Measurements from ENCODE around the gene FTH1. TPM values are rescaled to one million over a fixed set of nuclear protein-coding genes. Genes with fewer than 3 reads are reported as not detected.
A peak's percentile ranks its signal among the peaks of the same experiment; 100 is the strongest.

Gene FTH1
- total RNA-seq, 1 experiment from 2014 or later: 3,345 TPM

GRCh38 chr11:61999141-61999975 is 31.9 kb upstream of the FTH1 start:
- TF ChIP-seq REST (IDR thresholded peaks at IDR 0.05; ENCODE audit: low read depth) (no peak), RAD21 (IDR thresholded peaks at IDR 0.05; ENCODE audit: low read depth) (no peak), SP1 (IDR thresholded peaks at IDR 0.05; ENCODE audit: low read depth) (no peak), SRF (IDR thresholded peaks at IDR 0.05; ENCODE audit: low read depth) (peak; percentile 75), CBX3 (IDR thresholded peaks at IDR 0.05; ENCODE audit: low read depth) (peak; percentile 95), SIN3A (IDR thresholded peaks at IDR 0.05; ENCODE audit: low read depth) (no peak), ATF3 (IDR thresholded peaks at IDR 0.05) (no peak), YY1 (IDR thresholded peaks at IDR 0.05; ENCODE audit: extremely low read depth, insufficient replicate concordance, low read depth, low read length) (no peak), ZBTB33 (IDR thresholded peaks at IDR 0.05; ENCODE audit: extremely low read depth, insufficient replicate concordance, low read length) (no peak), CEBPB (IDR thresholded peaks at IDR 0.05; ENCODE audit: low read depth) (peak; percentile 41; the same call in 1 of the 2 replicates)
- Histone ChIP-seq H3K79me2 (ENCODE audit: insufficient read depth, low read length) (no peaks in the 10 kb centered on the region), H3K27ac (ENCODE audit: low read depth, low read length) (peak overlapping the region; percentile 11; the same call in 1 of the 2 replicates), H3K4me2 (ENCODE audit: low read length) (no peak overlapping the region), H3K4me3 (replicated peaks in 1 of 2; ENCODE audit: low read depth in 1 of 2, low read length in 2 of 2) (no peak overlapping the region), H3K9me3 (ENCODE audit: control insufficient read depth in 1 of 2, insufficient read depth in 1 of 2, low read depth in 1 of 2, low read length in 2 of 2) (peaks cover 0 to 7% of the 10 kb centered on the region in 2 experiments; a peak in 1 of 4 replicates), H3K36me3 (ENCODE audit: control insufficient read depth in 1 of 2, insufficient read depth in 2 of 2, low read length in 2 of 2) (no peaks in the 10 kb centered on the region), H4K20me1 (ENCODE audit: insufficient read depth) (no peaks in the 10 kb centered on the region), H2AFZ (ENCODE audit: low read depth, low read length, poor library complexity, severe bottlenecking) (no peak overlapping the region), H3K4me1 (ENCODE audit: control insufficient read depth in 1 of 2, insufficient read depth in 2 of 2, low read length in 2 of 2) (no peaks in the 10 kb centered on the region; a peak in 1 of 4 replicates), H3K27me3 (ENCODE audit: insufficient read depth, low read length) (no peaks in the 10 kb centered on the region), H3K9ac (ENCODE audit: low read length) (no peak overlapping the region), H3K9me2 (ENCODE audit: insufficient read depth) (no peaks in the 10 kb centered on the region)
- intact Hi-C loops (cut with micrococcal nuclease): no loop called here
- POLR2A ChIA-PET: interaction anchor here (0.7 kb wide), 1 partner anchor 36 kb away, joined by 3 read pairs; no protein-coding TSS in a partner anchor
- RAD21 ChIA-PET (ENCODE audit: low non-redundant PET in 1 of 2, low total read pairs in 2 of 2, uncharacterized antibody in 2 of 2, unreplicated experiment in 2 of 2): no interaction called here
- no TSS peak for BruUV-seq (replicated peaks)
- CTCF ChIA-PET: no interaction called here
- ATAC-seq (no peak), DNase-seq (ENCODE audit: low read depth, low spot score) (no peak)
